ENCODE measurements around the gene ADGRF4.

GRCh38 chr6:47665112-47665511 lies 33.3 kb upstream of the ADGRF4 start:
- TF ChIP-seq, protein P1, sequence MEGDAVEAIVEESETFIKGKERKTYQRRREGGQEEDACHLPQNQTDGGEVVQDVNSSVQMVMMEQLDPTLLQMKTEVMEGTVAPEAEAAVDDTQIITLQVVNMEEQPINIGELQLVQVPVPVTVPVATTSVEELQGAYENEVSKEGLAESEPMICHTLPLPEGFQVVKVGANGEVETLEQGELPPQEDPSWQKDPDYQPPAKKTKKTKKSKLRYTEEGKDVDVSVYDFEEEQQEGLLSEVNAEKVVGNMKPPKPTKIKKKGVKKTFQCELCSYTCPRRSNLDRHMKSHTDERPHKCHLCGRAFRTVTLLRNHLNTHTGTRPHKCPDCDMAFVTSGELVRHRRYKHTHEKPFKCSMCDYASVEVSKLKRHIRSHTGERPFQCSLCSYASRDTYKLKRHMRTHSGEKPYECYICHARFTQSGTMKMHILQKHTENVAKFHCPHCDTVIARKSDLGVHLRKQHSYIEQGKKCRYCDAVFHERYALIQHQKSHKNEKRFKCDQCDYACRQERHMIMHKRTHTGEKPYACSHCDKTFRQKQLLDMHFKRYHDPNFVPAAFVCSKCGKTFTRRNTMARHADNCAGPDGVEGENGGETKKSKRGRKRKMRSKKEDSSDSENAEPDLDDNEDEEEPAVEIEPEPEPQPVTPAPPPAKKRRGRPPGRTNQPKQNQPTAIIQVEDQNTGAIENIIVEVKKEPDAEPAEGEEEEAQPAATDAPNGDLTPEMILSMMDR (conservative IDR thresholded peaks at IDR 0.05 in 1 of 2, IDR thresholded peaks at IDR 0.05 in 1 of 2; ENCODE audit: extremely low read depth in 1 of 2, insufficient read depth in 1 of 2, low read depth in 1 of 2, low read length in 2 of 2) = no peak
- no peak for TF ChIP-seq EZH2 (IDR thresholded peaks at IDR 0.05; ENCODE audit: borderline replicate concordance, low read length)
